Measurements from ENCODE around the gene CALU.

Gene CALU

GRCh38 chr7:128791121-128791971 is 52.2 kb downstream of the CALU start, which contains the start of gene CCDC136:
CCDC136 (plus strand) TSS chr7:128791968; CDS start chr7:128792412, 444 bp downstream.
- Histone ChIP-seq H3K9me3 (ENCODE audit: control insufficient read depth in 1 of 2, low read length in 2 of 2) (no peaks in the 10 kb centered on the region), H3K4me3 (ENCODE audit: low read depth in 1 of 2, low read length in 2 of 2) (peak within 1 kb of the TSS; percentile 62 to 86), H3K27me3 (ENCODE audit: low read depth, low read length) (peaks cover 3% of the 10 kb centered on the region), H3K4me1 (ENCODE audit: control insufficient read depth in 1 of 2, insufficient read depth in 2 of 2, low read length in 2 of 2) (peaks cover 0 to 11% of the 10 kb centered on the region in 2 donors), H3K36me3 (ENCODE audit: control insufficient read depth in 1 of 2, insufficient read depth in 2 of 2, low read length in 2 of 2) (peaks cover 0 to 5% of the 10 kb centered on the region in 2 donors), H3K27ac (ENCODE audit: low read length) (no peak within 1 kb of the TSS)

- H3K4me1 ChIP-seq (ENCODE audit: control insufficient read depth in 1 of 2, insufficient read depth in 2 of 2, low read length in 2 of 2): peaks cover 0 to 11% of the 10 kb centered on the region in 2 donors
- H3K27ac ChIP-seq (ENCODE audit: low read length): no peak overlapping the region
- peak overlapping the region; percentile 62 to 86 for H3K4me3 ChIP-seq (ENCODE audit: low read depth in 1 of 2, low read length in 2 of 2)
- no peaks in the 10 kb centered on the region for H3K9me3 ChIP-seq (ENCODE audit: control insufficient read depth in 1 of 2, low read length in 2 of 2)
- peaks cover 3% of the 10 kb centered on the region for H3K27me3 ChIP-seq (ENCODE audit: low read depth, low read length)
- H3K36me3 ChIP-seq (ENCODE audit: control insufficient read depth in 1 of 2, insufficient read depth in 2 of 2, low read length in 2 of 2): peaks cover 0 to 5% of the 10 kb centered on the region in 2 donors
Measured at GRCh38 chr7:128791972-128792327, 52.8 kb downstream of the CALU start.

GRCh38 chr7:128792471-128793180 is 53.5 kb downstream of the CALU start:
- H3K27ac ChIP-seq (ENCODE audit: low read length): no peak overlapping the region
- peaks cover 3% of the 10 kb centered on the region for H3K27me3 ChIP-seq (ENCODE audit: low read depth, low read length)
- H3K4me3 ChIP-seq (ENCODE audit: low read depth in 1 of 2, low read length in 2 of 2): peak overlapping the region in 1 of 2 donors; percentile 86
- H3K4me1 ChIP-seq (ENCODE audit: control insufficient read depth in 1 of 2, insufficient read depth in 2 of 2, low read length in 2 of 2): peaks cover 0 to 11% of the 10 kb centered on the region in 2 donors
- no peaks in the 10 kb centered on the region for H3K9me3 ChIP-seq (ENCODE audit: control insufficient read depth in 1 of 2, low read length in 2 of 2)
- H3K36me3 ChIP-seq (ENCODE audit: control insufficient read depth in 1 of 2, insufficient read depth in 2 of 2, low read length in 2 of 2): peaks cover 0 to 5% of the 10 kb centered on the region in 2 donors

- no peak overlapping the region for H3K4me3 ChIP-seq (ENCODE audit: low read depth in 1 of 2, low read length in 2 of 2)
- H3K9me3 ChIP-seq (ENCODE audit: control insufficient read depth in 1 of 2, low read length in 2 of 2): no peaks in the 10 kb centered on the region
- H3K27ac ChIP-seq (ENCODE audit: low read length): no peak overlapping the region
- H3K4me1 ChIP-seq (ENCODE audit: control insufficient read depth in 1 of 2, insufficient read depth in 2 of 2, low read length in 2 of 2): peaks cover 0 to 11% of the 10 kb centered on the region in 2 donors
- H3K27me3 ChIP-seq (ENCODE audit: low read depth, low read length): peaks cover 3% of the 10 kb centered on the region
- peaks cover 0 to 5% of the 10 kb centered on the region in 2 donors for H3K36me3 ChIP-seq (ENCODE audit: control insufficient read depth in 1 of 2, insufficient read depth in 2 of 2, low read length in 2 of 2)
Measured at GRCh38 chr7:128793181-128793547, 54.0 kb downstream of the CALU start.

GRCh38 chr7:128794020-128794419 is 54.9 kb downstream of the CALU start:
- Histone ChIP-seq H3K36me3 (ENCODE audit: control insufficient read depth in 1 of 2, insufficient read depth in 2 of 2, low read length in 2 of 2) (peaks cover 0 to 5% of the 10 kb centered on the region in 2 donors), H3K27ac (ENCODE audit: low read length) (no peak overlapping the region), H3K4me1 (ENCODE audit: control insufficient read depth in 1 of 2, insufficient read depth in 2 of 2, low read length in 2 of 2) (peaks cover 0 to 11% of the 10 kb centered on the region in 2 donors), H3K9me3 (ENCODE audit: control insufficient read depth in 1 of 2, low read length in 2 of 2) (no peaks in the 10 kb centered on the region), H3K27me3 (ENCODE audit: low read depth, low read length) (peaks cover 3% of the 10 kb centered on the region), H3K4me3 (ENCODE audit: low read depth in 1 of 2, low read length in 2 of 2) (no peak overlapping the region)

- no peak overlapping the region for H3K27ac ChIP-seq (ENCODE audit: low read length)
- peaks cover 0 to 5% of the 10 kb centered on the region in 2 donors for H3K36me3 ChIP-seq (ENCODE audit: control insufficient read depth in 1 of 2, insufficient read depth in 2 of 2, low read length in 2 of 2)
- H3K27me3 ChIP-seq (ENCODE audit: low read depth, low read length): peaks cover 2% of the 10 kb centered on the region
- peaks cover 0 to 11% of the 10 kb centered on the region in 2 donors for H3K4me1 ChIP-seq (ENCODE audit: control insufficient read depth in 1 of 2, insufficient read depth in 2 of 2, low read length in 2 of 2)
- no peak overlapping the region for H3K4me3 ChIP-seq (ENCODE audit: low read depth in 1 of 2, low read length in 2 of 2)
- H3K9me3 ChIP-seq (ENCODE audit: control insufficient read depth in 1 of 2, low read length in 2 of 2): no peaks in the 10 kb centered on the region
Measured at GRCh38 chr7:128794436-128794835, 55.3 kb downstream of the CALU start.

DNA sequence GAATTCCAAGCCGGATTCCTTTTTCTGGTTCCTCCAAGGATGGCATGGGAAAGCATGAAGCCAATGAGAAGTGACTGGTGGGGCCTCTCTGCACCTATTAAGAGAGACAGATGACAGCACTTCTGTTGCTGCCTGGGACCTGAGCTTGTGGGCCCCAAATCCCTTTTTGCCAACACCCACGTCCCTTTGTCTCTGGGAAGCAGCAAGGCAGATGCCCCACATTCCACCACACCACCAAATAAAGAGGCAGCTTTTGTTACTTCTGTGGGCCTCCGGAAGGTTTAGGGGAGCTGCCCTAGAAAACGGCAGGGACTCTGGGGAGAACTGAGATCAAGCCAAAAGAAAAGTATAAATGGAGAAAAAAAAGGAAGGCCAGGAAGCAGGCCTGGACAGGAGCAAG is 56.0 kb downstream of the CALU start:
- Histone ChIP-seq H3K36me3 (ENCODE audit: control insufficient read depth in 1 of 2, insufficient read depth in 2 of 2, low read length in 2 of 2) (peaks cover 0 to 5% of the 10 kb centered on the region in 2 donors), H3K4me1 (ENCODE audit: control insufficient read depth in 1 of 2, insufficient read depth in 2 of 2, low read length in 2 of 2) (peaks cover 0 to 11% of the 10 kb centered on the region in 2 donors), H3K4me3 (ENCODE audit: low read depth in 1 of 2, low read length in 2 of 2) (no peak overlapping the region), H3K9me3 (ENCODE audit: control insufficient read depth in 1 of 2, low read length in 2 of 2) (no peaks in the 10 kb centered on the region), H3K27ac (ENCODE audit: low read length) (no peak overlapping the region), H3K27me3 (ENCODE audit: low read depth, low read length) (no peaks in the 10 kb centered on the region)

DNA sequence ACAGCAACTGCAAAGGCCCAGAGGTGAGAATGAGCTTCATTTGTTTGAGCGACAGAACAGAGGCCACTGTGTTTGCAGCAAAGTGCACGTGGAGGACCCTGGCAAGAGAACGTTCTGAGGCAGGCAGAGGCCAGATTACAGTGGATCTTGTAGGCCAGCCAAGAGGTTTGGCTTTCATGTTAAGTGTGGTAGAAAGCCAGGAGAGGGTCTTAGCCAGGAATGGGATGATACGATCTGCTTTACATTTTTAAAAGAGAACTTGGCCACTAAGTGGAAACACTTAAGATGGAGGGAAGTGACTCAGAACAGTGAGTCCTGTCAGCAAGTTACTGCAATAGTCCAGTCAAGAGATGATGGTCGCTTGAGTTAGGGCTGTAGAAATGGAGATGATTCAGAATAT is 57.2 kb downstream of the CALU start:
- peaks cover 0 to 11% of the 10 kb centered on the region in 2 donors for H3K4me1 ChIP-seq (ENCODE audit: control insufficient read depth in 1 of 2, insufficient read depth in 2 of 2, low read length in 2 of 2)
- H3K27me3 ChIP-seq (ENCODE audit: low read depth, low read length): no peaks in the 10 kb centered on the region
- peaks cover 0 to 10% of the 10 kb centered on the region in 2 donors for H3K36me3 ChIP-seq (ENCODE audit: control insufficient read depth in 1 of 2, insufficient read depth in 2 of 2, low read length in 2 of 2)
- H3K9me3 ChIP-seq (ENCODE audit: control insufficient read depth in 1 of 2, low read length in 2 of 2): no peaks in the 10 kb centered on the region
- H3K4me3 ChIP-seq (ENCODE audit: low read depth in 1 of 2, low read length in 2 of 2): no peak overlapping the region
- H3K27ac ChIP-seq (ENCODE audit: low read length): no peak overlapping the region

- no peak overlapping the region for H3K27ac ChIP-seq (ENCODE audit: low read length)
- H3K36me3 ChIP-seq (ENCODE audit: control insufficient read depth in 1 of 2, insufficient read depth in 2 of 2, low read length in 2 of 2): peaks cover 0 to 8% of the 10 kb centered on the region in 2 donors
- H3K4me1 ChIP-seq (ENCODE audit: control insufficient read depth in 1 of 2, insufficient read depth in 2 of 2, low read length in 2 of 2): no peaks in the 10 kb centered on the region
- H3K9me3 ChIP-seq (ENCODE audit: control insufficient read depth in 1 of 2, low read length in 2 of 2): no peaks in the 10 kb centered on the region
- no peaks in the 10 kb centered on the region for H3K27me3 ChIP-seq (ENCODE audit: low read depth, low read length)
- no peak overlapping the region for H3K4me3 ChIP-seq (ENCODE audit: low read depth in 1 of 2, low read length in 2 of 2)
Measured at GRCh38 chr7:128799451-128799850, 60.3 kb downstream of the CALU start.

DNA sequence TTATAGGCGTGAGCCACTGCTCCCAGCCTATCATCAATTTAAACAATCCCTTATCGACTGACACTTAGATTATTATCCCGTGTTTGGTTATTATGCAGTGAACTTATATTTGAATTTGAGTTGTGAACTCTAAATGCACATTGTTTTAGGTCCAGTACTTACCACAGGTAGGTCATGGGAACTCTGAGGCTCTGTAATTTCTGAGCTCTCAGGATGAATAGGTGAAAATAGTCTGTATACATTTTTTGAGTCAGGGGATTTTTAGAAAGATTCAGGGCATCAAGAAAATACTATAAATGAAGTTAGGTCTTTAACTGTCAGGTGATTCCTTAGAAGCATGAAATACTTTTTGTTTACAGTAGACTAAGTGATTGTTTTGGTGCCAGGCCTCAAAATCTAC is 61.4 kb downstream of the CALU start:
- Histone ChIP-seq H3K27me3 (ENCODE audit: low read depth, low read length) (no peaks in the 10 kb centered on the region), H3K36me3 (ENCODE audit: control insufficient read depth in 1 of 2, insufficient read depth in 2 of 2, low read length in 2 of 2) (peaks cover 0 to 15% of the 10 kb centered on the region in 2 donors), H3K4me1 (ENCODE audit: control insufficient read depth in 1 of 2, insufficient read depth in 2 of 2, low read length in 2 of 2) (peaks cover 0 to 4% of the 10 kb centered on the region in 2 donors), H3K27ac (ENCODE audit: low read length) (no peak overlapping the region), H3K4me3 (ENCODE audit: low read depth in 1 of 2, low read length in 2 of 2) (no peak overlapping the region), H3K9me3 (ENCODE audit: control insufficient read depth in 1 of 2, low read length in 2 of 2) (no peaks in the 10 kb centered on the region)

GRCh38 chr7:128801003-128801402 is 61.8 kb downstream of the CALU start:
- H3K36me3 ChIP-seq (ENCODE audit: control insufficient read depth in 1 of 2, insufficient read depth in 2 of 2, low read length in 2 of 2): peaks cover 0 to 20% of the 10 kb centered on the region in 2 donors
- no peak overlapping the region for H3K27ac ChIP-seq (ENCODE audit: low read length)
- H3K27me3 ChIP-seq (ENCODE audit: low read depth, low read length): no peaks in the 10 kb centered on the region
- no peaks in the 10 kb centered on the region for H3K9me3 ChIP-seq (ENCODE audit: control insufficient read depth in 1 of 2, low read length in 2 of 2)
- no peak overlapping the region for H3K4me3 ChIP-seq (ENCODE audit: low read depth in 1 of 2, low read length in 2 of 2)
- H3K4me1 ChIP-seq (ENCODE audit: control insufficient read depth in 1 of 2, insufficient read depth in 2 of 2, low read length in 2 of 2): peaks cover 0 to 4% of the 10 kb centered on the region in 2 donors

Data from muscle layer of duodenum (tissue), 2 donors.